ENCODE results near the gene CHKA.

DNA sequence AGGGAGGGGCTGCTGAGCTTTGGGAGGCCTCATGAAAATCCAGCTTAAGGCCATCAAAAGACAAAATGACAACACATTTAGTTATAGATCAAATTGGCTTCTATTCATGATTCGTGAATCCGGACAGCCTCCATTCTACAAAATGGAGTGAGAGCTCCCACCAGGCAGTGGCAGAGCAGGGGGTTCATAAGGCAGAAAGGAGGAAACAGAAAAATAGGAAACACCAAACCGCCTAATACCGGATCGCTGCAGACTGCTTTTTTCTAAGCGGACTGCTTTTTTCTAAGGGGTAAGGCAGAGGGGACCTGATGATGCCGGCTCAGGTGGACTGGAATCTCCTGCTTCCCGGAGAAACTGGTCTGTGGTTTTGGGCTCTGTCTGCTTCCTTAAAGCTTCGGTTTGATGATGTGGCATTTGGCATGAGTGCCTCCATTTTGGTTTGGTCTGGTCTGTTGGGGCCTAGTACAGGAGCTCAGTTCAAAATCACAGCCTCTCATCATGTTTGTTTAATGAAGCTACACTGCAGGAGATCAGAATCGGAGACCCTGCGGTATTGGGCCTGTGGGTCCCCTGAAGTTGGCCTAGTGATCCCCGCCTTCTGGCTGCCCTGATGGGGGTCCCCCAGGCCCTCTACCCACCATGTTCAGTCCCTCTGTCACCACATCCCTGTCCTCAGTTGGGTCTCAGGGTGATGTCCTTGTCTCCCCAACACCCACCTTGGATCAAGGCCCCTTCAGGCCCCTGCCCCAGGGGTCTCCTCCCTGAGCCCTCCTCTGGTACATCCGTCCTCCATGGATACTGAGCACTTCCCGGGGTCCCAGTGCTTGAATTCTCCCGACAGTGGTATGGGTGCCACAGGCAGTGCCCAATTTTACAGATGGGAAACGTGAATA is 109.9 kb downstream of the CHKA start:
- TF ChIP-seq, protein P1, sequence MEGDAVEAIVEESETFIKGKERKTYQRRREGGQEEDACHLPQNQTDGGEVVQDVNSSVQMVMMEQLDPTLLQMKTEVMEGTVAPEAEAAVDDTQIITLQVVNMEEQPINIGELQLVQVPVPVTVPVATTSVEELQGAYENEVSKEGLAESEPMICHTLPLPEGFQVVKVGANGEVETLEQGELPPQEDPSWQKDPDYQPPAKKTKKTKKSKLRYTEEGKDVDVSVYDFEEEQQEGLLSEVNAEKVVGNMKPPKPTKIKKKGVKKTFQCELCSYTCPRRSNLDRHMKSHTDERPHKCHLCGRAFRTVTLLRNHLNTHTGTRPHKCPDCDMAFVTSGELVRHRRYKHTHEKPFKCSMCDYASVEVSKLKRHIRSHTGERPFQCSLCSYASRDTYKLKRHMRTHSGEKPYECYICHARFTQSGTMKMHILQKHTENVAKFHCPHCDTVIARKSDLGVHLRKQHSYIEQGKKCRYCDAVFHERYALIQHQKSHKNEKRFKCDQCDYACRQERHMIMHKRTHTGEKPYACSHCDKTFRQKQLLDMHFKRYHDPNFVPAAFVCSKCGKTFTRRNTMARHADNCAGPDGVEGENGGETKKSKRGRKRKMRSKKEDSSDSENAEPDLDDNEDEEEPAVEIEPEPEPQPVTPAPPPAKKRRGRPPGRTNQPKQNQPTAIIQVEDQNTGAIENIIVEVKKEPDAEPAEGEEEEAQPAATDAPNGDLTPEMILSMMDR (IDR thresholded peaks at IDR 0.05) = no peak
- no peak for TF ChIP-seq POLR2A (IDR thresholded peaks at IDR 0.05)

All from thyroid gland (tissue), 4 donors.